Brain microvascular endothelial cell (primary cell): ENCODE data around the gene TTC34.

Experiments
- DNase-seq: peaks from one replicate; pipeline ENCODE4 v3.0.0-alpha.2; 2020
- H3K27ac ChIP-seq: fragments of 250-450 bp; sonication (Bioruptor Pico); 2 replicates; pipeline ENCODE4 v1.5.1; 2020; ENCODE audit warnings: mild to moderate bottlenecking, moderate library complexity
- H3K27me3 ChIP-seq: fragments of 250-450 bp; sonication (Bioruptor Pico); replicated peaks from 2 replicates; pipeline ENCODE4 v1.5.1; 2020; ENCODE audit warnings: mild to moderate bottlenecking
- H3K36me3 ChIP-seq: fragments of 250-450 bp; sonication (Bioruptor Pico); replicated peaks from 2 replicates; pipeline ENCODE4 v1.5.1; 2020; ENCODE audit warnings: mild to moderate bottlenecking
- H3K4me3 ChIP-seq: 2 replicates; pipeline ENCODE4 v1.5.1; 2011; ENCODE audit warnings: low read depth, mild to moderate bottlenecking, control low read depth, low read length, moderate library complexity
- in situ Hi-C: cut with HindIII; loops from 2 replicates; pipeline ENCODE4 v1.10.0; 2017; ENCODE audit warnings: low sequenced_read_pairs, low pct_ligation_motif_present
- TF ChIP-seq, protein P1 (sequence below): IDR thresholded peaks from 2 replicates; pipeline ENCODE4 v1.5.1; 2011; ENCODE audit warnings: low read depth, mild to moderate bottlenecking, moderate library complexity, low read length, control low read depth, inconsistent platforms; ENCODE audit errors: missing control alignments

Gene TTC34

GRCh38 chr1:2595261-2595811, 206.2 kb downstream of the TTC34 start:
- TF ChIP-seq, protein P1, sequence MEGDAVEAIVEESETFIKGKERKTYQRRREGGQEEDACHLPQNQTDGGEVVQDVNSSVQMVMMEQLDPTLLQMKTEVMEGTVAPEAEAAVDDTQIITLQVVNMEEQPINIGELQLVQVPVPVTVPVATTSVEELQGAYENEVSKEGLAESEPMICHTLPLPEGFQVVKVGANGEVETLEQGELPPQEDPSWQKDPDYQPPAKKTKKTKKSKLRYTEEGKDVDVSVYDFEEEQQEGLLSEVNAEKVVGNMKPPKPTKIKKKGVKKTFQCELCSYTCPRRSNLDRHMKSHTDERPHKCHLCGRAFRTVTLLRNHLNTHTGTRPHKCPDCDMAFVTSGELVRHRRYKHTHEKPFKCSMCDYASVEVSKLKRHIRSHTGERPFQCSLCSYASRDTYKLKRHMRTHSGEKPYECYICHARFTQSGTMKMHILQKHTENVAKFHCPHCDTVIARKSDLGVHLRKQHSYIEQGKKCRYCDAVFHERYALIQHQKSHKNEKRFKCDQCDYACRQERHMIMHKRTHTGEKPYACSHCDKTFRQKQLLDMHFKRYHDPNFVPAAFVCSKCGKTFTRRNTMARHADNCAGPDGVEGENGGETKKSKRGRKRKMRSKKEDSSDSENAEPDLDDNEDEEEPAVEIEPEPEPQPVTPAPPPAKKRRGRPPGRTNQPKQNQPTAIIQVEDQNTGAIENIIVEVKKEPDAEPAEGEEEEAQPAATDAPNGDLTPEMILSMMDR = no peak
- H3K27ac ChIP-seq = no peak overlapping the region
- H3K4me3 ChIP-seq = no peak overlapping the region
- no peak for DNase-seq
- in situ Hi-C loops = no loop called here
- H3K27me3 ChIP-seq = no peaks in the 10 kb centered on the region
- H3K36me3 ChIP-seq = no peaks in the 10 kb centered on the region

GRCh38 chr1:2594641-2595131, 206.8 kb downstream of the TTC34 start:
- no peaks in the 10 kb centered on the region for H3K27me3 ChIP-seq
- no peak overlapping the region for H3K27ac ChIP-seq
- H3K36me3 ChIP-seq = no peaks in the 10 kb centered on the region
- in situ Hi-C loops = no loop called here
- H3K4me3 ChIP-seq = no peak overlapping the region
- no peak for DNase-seq
- TF ChIP-seq, protein P1 = no peak

- TF ChIP-seq, protein P1 = no peak
- H3K27ac ChIP-seq = no peak overlapping the region
- H3K36me3 ChIP-seq = no peaks in the 10 kb centered on the region
- H3K27me3 ChIP-seq = no peaks in the 10 kb centered on the region
- DNase-seq = no peak
- in situ Hi-C loops = no loop called here
- H3K4me3 ChIP-seq = peak overlapping the region; percentile 12
These were observed 207.4 kb downstream of the TTC34 start for GRCh38 chr1:2594001-2594640.

DNA sequence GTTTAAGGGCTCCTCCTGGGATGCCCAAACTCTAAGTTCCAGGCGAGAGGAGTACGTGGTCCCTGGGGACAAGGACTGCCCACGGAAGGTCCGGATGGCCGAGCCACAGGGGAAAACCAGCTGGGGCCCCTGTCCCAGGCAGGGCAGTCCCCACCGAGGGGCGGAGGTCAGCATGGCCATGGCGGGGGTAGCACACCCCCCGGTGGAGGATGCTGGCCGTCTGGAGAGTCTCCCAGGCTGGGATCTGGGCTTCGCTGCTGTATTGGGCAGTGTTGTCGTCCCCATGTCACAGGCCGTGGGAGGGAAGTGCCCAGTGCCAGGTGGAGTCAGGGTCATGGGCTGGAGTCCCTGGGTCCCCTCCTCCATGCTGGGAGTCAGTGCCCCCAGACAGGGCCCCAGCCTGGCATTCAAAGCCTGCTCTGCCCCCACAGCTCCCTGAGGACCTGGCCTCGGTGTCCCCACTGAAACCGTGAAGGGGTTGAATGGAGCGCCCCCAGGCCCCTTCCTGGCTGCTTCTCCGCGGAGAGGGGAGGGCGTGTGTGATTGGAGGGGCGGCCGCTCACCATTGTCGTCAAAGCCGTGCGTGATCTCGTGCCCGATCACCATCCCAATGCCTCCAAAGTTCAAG, 208.1 kb downstream of the TTC34 start:
- no peak overlapping the region for H3K4me3 ChIP-seq
- in situ Hi-C loops = no loop called here
- no peaks in the 10 kb centered on the region for H3K36me3 ChIP-seq
- TF ChIP-seq, protein P1 = no peak
- no peaks in the 10 kb centered on the region for H3K27me3 ChIP-seq
- DNase-seq = no peak
- no peak overlapping the region for H3K27ac ChIP-seq

DNA sequence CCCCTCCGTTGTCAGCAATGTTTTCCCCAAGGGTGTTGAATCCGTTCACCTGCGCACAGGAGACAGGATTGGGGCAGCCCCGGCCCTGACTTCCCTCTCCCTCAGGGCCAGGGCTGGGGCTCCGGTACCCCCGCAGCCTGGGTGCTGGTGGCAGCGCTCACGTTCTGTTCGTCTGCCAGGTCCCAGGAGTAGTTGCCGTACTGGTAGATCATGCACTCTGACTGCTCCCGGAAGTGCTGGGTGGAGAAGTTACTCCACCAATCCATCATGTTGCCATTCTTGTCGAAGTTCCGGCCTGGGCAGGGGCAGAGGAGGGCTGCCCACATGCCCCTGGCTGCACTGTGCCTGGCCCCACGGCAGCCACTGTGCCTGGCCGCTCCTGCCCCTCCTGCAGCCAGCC, 208.8 kb downstream of the TTC34 start:
- no peaks in the 10 kb centered on the region for H3K27me3 ChIP-seq
- H3K36me3 ChIP-seq = no peaks in the 10 kb centered on the region
- DNase-seq = no peak
- no peak overlapping the region for H3K27ac ChIP-seq
- in situ Hi-C loops = no loop called here
- H3K4me3 ChIP-seq = no peak overlapping the region
- TF ChIP-seq, protein P1 = no peak
